Neural cell (in vitro differentiated cells): ENCODE data around the gene ARHGAP4. TPM values are rescaled to one million over a fixed set of nuclear protein-coding genes. Genes with fewer than 3 reads are reported as not detected.

ENCODE experiments used
- H2AFZ ChIP-seq: fragments of 200-600, 300-800 bp; sonication (generic), shearing (Covaris generic); 2 replicates; pipeline ENCODE4 v1.6.0; 2014; ENCODE audit warnings: low read depth, mild to moderate bottlenecking, antibody characterized with exemption, low read length, moderate library complexity
- H3F3A ChIP-seq: fragments of 200-600 bp; shearing (Covaris generic); 2 replicates; pipeline ENCODE4 v1.6.1; 2016; ENCODE audit warnings: mild to moderate bottlenecking, moderate library complexity, mixed read lengths, antibody characterized with exemption, low read length; ENCODE audit not compliant: insufficient read depth, poor library complexity, severe bottlenecking
- H3K27ac ChIP-seq: fragments of 200-600, 300-800 bp; sonication (generic), shearing (Covaris generic); 2 replicates; pipeline ENCODE4 v1.5.1; 2014; ENCODE audit warnings: mild to moderate bottlenecking, low read length, moderate library complexity
- H3K27me3 ChIP-seq: fragments of 300-800, 200-600 bp; sonication (generic), shearing (Covaris generic); 2 replicates; pipeline ENCODE4 v1.6.0; 2014; ENCODE audit warnings: mild to moderate bottlenecking, low read depth, low read length, moderate library complexity; ENCODE audit not compliant: insufficient read depth
- H3K36me3 ChIP-seq: fragments of 300-800, 200-600 bp; sonication (generic), shearing (Covaris generic); 2 replicates; pipeline ENCODE4 v1.5.1; 2014; ENCODE audit warnings: mild to moderate bottlenecking, antibody characterized with exemption, low read length, moderate library complexity; ENCODE audit not compliant: insufficient read depth
- H3K4me2 ChIP-seq: fragments of 300-800, 200-600 bp; sonication (generic), shearing (Covaris generic); 2 replicates; pipeline ENCODE4 v1.6.0; 2014; ENCODE audit warnings: mild to moderate bottlenecking, low read length
- H3K4me3 ChIP-seq: fragments of 300-800, 200-600 bp; sonication (generic), shearing (Covaris generic); 2 replicates; pipeline ENCODE4 v1.5.1; 2014; ENCODE audit warnings: mild to moderate bottlenecking, low read length, moderate library complexity
- H3K79me2 ChIP-seq: fragments of 200-600 bp; shearing (Covaris generic); replicated peaks from 2 replicates; pipeline ENCODE4 v1.6.0; 2014; ENCODE audit warnings: mild to moderate bottlenecking, low read length, moderate library complexity; ENCODE audit not compliant: insufficient read depth
- H3K9ac ChIP-seq: fragments of 300-800, 200-600 bp; sonication (generic), shearing (Covaris generic); 2 replicates; pipeline ENCODE4 v1.6.1; 2016; ENCODE audit warnings: mild to moderate bottlenecking, low read length, mixed read lengths
- H3K9me2 ChIP-seq: fragments of 200-600 bp; shearing (Covaris generic); 2 replicates; pipeline ENCODE4 v1.6.1; 2016; ENCODE audit warnings: mild to moderate bottlenecking, low read length, mixed read lengths; ENCODE audit not compliant: insufficient read depth
- H3K9me3 ChIP-seq: fragments of 200-600, 300-800 bp; sonication (generic), shearing (Covaris generic); 2 replicates; pipeline ENCODE4 v1.6.1; 2016; ENCODE audit warnings: mild to moderate bottlenecking, mixed run types, low read length, moderate library complexity, mixed read lengths
- H4K20me1 ChIP-seq: fragments of 200-600 bp; shearing (Covaris generic); 2 replicates; pipeline ENCODE4 v1.6.1; 2016; ENCODE audit warnings: mild to moderate bottlenecking, mixed run types; ENCODE audit not compliant: insufficient read depth
- EP300 ChIP-seq: fragments of 450-650 bp; conservative IDR thresholded peaks from 2 replicates; pipeline ENCODE4 v1.6.1; 2014; ENCODE audit warnings: antibody characterized with exemption, mild to moderate bottlenecking, moderate library complexity; ENCODE audit not compliant: poor library complexity, severe bottlenecking
- EZH2 ChIP-seq: fragments of 200-600, 300-800 bp; shearing (Covaris generic), sonication (generic); IDR thresholded peaks from 2 replicates; pipeline ENCODE4 v1.6.1; 2014; ENCODE audit warnings: antibody characterized with exemption, low read length, borderline replicate concordance, mild to moderate bottlenecking; ENCODE audit not compliant: insufficient read depth, poor library complexity, severe bottlenecking
- POLR2AphosphoS5 ChIP-seq: IDR thresholded peaks from 2 replicates; pipeline ENCODE4 v1.6.1; 2012
- RAD21 ChIP-seq: fragments of 450-650 bp; conservative IDR thresholded peaks from 2 replicates; pipeline ENCODE4 v1.6.1; 2014; ENCODE audit warnings: antibody characterized with exemption, mild to moderate bottlenecking, moderate library complexity
- SMC3 ChIP-seq: fragments of 450-650 bp; conservative IDR thresholded peaks from 2 replicates; pipeline ENCODE4 v1.6.1; 2014; ENCODE audit warnings: antibody characterized with exemption, mild to moderate bottlenecking, moderate library complexity; ENCODE audit not compliant: poor library complexity
- TAF1 ChIP-seq: IDR thresholded peaks from 2 replicates; pipeline ENCODE4 v1.6.1; 2012; ENCODE audit warnings: low read depth
- polyA plus RNA-seq: library from polyadenylated mRNA; depleted of rRNA; stranded (reverse); fragments of >200 nt; gene quantifications from 2 replicates; pipeline ENCODE4 v1.2.3, GENCODE V29; 2014
- TF ChIP-seq, protein P1 (sequence below): IDR thresholded peaks from 2 replicates; pipeline ENCODE4 v1.6.1; 2012; ENCODE audit warnings: borderline replicate concordance
- TF ChIP-seq, protein P2 (sequence below): fragments of 450-650 bp; IDR thresholded peaks from 2 replicates; pipeline ENCODE4 v1.5.1; 2014; ENCODE audit warnings: antibody characterized with exemption, mild to moderate bottlenecking, moderate library complexity; ENCODE audit not compliant: poor library complexity, severe bottlenecking

ARHGAP4 gene
- polyA plus RNA-seq, 1 donor from 2014 or later = 11.2 TPM

DNA sequence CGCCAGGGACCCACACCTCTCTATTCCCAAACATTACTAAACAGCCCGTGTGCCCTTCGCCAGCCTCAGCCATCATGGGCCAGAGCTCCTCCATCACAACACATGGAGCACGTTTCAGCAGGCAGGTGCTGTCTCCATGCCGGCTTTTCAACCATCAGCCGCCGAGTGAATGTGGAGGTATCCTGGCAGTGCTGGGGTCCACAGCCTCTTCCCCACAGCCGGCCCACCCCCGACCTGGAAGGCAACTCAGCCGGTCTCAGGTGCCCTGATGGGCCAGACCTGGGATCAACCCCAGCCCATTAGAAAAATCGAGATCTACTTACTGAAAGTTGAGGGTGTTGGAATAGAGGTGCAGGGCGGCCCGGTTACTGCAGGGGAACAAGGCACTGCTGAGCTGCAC, 5.7 kb upstream of the ARHGAP4 start (continued):
- TF ChIP-seq, protein P1, sequence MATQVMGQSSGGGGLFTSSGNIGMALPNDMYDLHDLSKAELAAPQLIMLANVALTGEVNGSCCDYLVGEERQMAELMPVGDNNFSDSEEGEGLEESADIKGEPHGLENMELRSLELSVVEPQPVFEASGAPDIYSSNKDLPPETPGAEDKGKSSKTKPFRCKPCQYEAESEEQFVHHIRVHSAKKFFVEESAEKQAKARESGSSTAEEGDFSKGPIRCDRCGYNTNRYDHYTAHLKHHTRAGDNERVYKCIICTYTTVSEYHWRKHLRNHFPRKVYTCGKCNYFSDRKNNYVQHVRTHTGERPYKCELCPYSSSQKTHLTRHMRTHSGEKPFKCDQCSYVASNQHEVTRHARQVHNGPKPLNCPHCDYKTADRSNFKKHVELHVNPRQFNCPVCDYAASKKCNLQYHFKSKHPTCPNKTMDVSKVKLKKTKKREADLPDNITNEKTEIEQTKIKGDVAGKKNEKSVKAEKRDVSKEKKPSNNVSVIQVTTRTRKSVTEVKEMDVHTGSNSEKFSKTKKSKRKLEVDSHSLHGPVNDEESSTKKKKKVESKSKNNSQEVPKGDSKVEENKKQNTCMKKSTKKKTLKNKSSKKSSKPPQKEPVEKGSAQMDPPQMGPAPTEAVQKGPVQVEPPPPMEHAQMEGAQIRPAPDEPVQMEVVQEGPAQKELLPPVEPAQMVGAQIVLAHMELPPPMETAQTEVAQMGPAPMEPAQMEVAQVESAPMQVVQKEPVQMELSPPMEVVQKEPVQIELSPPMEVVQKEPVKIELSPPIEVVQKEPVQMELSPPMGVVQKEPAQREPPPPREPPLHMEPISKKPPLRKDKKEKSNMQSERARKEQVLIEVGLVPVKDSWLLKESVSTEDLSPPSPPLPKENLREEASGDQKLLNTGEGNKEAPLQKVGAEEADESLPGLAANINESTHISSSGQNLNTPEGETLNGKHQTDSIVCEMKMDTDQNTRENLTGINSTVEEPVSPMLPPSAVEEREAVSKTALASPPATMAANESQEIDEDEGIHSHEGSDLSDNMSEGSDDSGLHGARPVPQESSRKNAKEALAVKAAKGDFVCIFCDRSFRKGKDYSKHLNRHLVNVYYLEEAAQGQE = no peak

GRCh38 chrX:153931151-153931550, 5.1 kb upstream of the ARHGAP4 start:
- H3F3A ChIP-seq = no peaks in the 10 kb centered on the region
- no peak overlapping the region for H2AFZ ChIP-seq
- H3K27ac ChIP-seq = no peak overlapping the region
- no peaks in the 10 kb centered on the region for H3K36me3 ChIP-seq
- TF ChIP-seq, protein P1 = no peak
- no peak for TF ChIP-seq POLR2AphosphoS5
- no peak for TF ChIP-seq TAF1
- TF ChIP-seq RAD21 = no peak
- TF ChIP-seq, protein P2, sequence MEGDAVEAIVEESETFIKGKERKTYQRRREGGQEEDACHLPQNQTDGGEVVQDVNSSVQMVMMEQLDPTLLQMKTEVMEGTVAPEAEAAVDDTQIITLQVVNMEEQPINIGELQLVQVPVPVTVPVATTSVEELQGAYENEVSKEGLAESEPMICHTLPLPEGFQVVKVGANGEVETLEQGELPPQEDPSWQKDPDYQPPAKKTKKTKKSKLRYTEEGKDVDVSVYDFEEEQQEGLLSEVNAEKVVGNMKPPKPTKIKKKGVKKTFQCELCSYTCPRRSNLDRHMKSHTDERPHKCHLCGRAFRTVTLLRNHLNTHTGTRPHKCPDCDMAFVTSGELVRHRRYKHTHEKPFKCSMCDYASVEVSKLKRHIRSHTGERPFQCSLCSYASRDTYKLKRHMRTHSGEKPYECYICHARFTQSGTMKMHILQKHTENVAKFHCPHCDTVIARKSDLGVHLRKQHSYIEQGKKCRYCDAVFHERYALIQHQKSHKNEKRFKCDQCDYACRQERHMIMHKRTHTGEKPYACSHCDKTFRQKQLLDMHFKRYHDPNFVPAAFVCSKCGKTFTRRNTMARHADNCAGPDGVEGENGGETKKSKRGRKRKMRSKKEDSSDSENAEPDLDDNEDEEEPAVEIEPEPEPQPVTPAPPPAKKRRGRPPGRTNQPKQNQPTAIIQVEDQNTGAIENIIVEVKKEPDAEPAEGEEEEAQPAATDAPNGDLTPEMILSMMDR = no peak
- no peak for TF ChIP-seq SMC3
- no peak for TF ChIP-seq EZH2
- TF ChIP-seq EP300 = no peak
- H3K9me3 ChIP-seq = no peaks in the 10 kb centered on the region
- H4K20me1 ChIP-seq = no peaks in the 10 kb centered on the region
- H3K4me3 ChIP-seq = no peak overlapping the region
- no peak overlapping the region for H3K9ac ChIP-seq
- no peaks in the 10 kb centered on the region for H3K9me2 ChIP-seq
- H3K4me2 ChIP-seq = no peak overlapping the region
- H3K79me2 ChIP-seq = no peaks in the 10 kb centered on the region
- H3K27me3 ChIP-seq = no peaks in the 10 kb centered on the region
